Measurements from ENCODE around the gene ARAP1. TPM values are rescaled to one million over a fixed set of nuclear protein-coding genes. Genes with fewer than 3 reads are reported as not detected.

The ARAP1 gene
- total and polyA plus RNA-seq, 2 donors (not counting 1 experiment from before 2014, with no cell fraction given), result 41.8 to 113 TPM

DNA sequence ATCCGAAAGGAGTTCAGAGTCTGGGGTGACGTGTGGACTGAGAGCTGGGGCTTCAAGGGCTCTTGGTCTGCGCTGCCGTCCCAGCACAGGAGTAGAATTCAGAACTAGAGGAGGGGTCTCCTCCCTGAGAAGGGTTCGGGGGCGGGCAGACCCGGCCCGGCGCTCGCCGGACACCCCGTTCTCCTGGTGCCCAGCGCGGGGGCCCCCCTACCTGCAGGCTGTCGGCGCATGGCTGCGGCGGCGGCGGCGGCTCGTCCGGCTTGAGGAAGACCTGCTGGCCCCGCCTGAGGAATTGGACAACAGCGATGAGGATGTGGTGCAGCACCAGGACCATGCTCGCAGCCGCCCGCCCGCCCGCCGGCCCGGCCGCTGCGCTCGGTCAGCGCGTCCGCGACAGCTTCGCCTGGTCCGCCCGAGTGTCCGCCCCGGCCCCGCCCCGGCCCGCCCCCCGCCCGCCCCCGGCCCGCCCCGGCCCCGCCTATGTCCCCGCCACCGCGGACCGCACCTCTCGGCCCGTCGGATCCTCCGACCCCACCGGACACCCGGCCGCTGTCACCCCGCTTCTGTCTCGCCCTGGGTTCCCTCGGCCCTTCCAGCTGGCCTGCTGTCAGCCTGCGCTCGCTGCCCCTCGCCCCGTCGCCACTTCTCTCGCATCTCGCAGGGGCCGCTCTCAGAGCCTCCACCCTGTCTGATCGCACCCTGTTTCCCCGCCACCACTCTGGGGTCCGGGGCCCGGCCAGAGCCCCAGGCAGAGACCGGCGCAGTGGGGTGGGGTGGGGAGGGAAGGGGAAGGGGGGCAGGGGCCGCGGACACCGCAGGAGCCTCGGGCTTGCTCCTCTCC is 109.9 kb downstream of the ARAP1 start:
- Histone ChIP-seq H3K27me3 (ENCODE audit: control insufficient read depth, insufficient read depth, low read length) (peaks cover 17% of the 10 kb centered on the region), H3K27ac (ENCODE audit: insufficient read depth, low read length) (no peak overlapping the region), H4K20me1 (ENCODE audit: control insufficient read depth, extremely low read depth, insufficient read depth, low read length) (no peaks in the 10 kb centered on the region)

DNA sequence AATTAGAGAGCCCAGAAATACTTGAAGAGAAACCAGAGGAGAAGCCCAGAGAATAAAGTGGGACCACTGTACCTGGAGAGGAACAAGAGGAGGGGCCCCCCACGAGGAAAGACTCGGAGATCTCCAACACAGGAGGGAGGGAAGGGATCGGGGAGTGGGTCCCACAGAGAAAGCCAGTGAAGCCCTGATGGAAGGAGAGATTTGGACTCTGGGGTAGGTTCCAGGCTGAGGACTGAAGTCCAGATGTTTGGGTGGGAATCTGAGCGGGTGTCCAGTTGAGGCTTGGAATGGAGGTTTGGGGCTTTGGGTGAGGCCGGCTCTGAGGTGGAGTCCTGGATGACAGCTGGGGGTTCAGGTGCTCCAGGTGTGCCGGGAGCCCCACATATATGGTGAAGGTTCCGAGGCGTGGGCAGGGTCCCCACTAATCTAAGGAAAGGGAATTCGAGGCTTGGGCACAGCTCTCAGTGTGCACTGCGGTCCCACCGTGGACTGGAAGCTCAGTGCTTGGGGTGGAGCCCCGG is 110.6 kb downstream of the ARAP1 start:
- Histone ChIP-seq H3K4me3 (replicated peaks in 1 of 4; ENCODE audit: control extremely low read depth in 1 of 4, insufficient read depth in 1 of 4, low read depth in 3 of 4, low read length in 4 of 4) (peak overlapping the region in 1 of 4 experiments; percentile 33), H3K79me2 (ENCODE audit: control insufficient read depth, insufficient read depth, low read length) (no peaks in the 10 kb centered on the region), H3K27me3 (ENCODE audit: control insufficient read depth, insufficient read depth, low read length) (peaks cover 19% of the 10 kb centered on the region), H3K4me1 (ENCODE audit: control insufficient read depth, extremely low read depth, insufficient read depth, low read length) (no peaks in the 10 kb centered on the region), H3K36me3 (ENCODE audit: control insufficient read depth, insufficient read depth, low read length) (no peaks in the 10 kb centered on the region), H3K9ac (ENCODE audit: insufficient read depth, low read length) (no peak overlapping the region), H3K9me3 (ENCODE audit: control insufficient read depth, insufficient read depth, low read depth, low read length) (no peaks in the 10 kb centered on the region), H3K4me2 (ENCODE audit: extremely low read depth, insufficient read depth, low read length) (no peak overlapping the region), H3K27ac (ENCODE audit: insufficient read depth, low read length) (no peak overlapping the region), H2AFZ (ENCODE audit: low read length) (no peak overlapping the region), H4K20me1 (ENCODE audit: control insufficient read depth, extremely low read depth, insufficient read depth, low read length) (no peaks in the 10 kb centered on the region)
- DNase-seq (ENCODE audit: low read depth in 2 of 2), result no peak
- TF ChIP-seq EZH2 (IDR thresholded peaks at IDR 0.05; ENCODE audit: low read length, missing control alignments), result peak; percentile 46
- TF ChIP-seq, protein P1, sequence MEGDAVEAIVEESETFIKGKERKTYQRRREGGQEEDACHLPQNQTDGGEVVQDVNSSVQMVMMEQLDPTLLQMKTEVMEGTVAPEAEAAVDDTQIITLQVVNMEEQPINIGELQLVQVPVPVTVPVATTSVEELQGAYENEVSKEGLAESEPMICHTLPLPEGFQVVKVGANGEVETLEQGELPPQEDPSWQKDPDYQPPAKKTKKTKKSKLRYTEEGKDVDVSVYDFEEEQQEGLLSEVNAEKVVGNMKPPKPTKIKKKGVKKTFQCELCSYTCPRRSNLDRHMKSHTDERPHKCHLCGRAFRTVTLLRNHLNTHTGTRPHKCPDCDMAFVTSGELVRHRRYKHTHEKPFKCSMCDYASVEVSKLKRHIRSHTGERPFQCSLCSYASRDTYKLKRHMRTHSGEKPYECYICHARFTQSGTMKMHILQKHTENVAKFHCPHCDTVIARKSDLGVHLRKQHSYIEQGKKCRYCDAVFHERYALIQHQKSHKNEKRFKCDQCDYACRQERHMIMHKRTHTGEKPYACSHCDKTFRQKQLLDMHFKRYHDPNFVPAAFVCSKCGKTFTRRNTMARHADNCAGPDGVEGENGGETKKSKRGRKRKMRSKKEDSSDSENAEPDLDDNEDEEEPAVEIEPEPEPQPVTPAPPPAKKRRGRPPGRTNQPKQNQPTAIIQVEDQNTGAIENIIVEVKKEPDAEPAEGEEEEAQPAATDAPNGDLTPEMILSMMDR (conservative IDR thresholded peaks at IDR 0.05 in 1 of 2, IDR thresholded peaks at IDR 0.05 in 1 of 2; ENCODE audit: low read depth in 1 of 2, low read length in 2 of 2), result no peak

More for the DNA sequence above, 109.9 kb downstream of the ARAP1 start:
- no peak overlapping the region for H3K9ac ChIP-seq (ENCODE audit: insufficient read depth, low read length)
- no peaks in the 10 kb centered on the region for H3K79me2 ChIP-seq (ENCODE audit: control insufficient read depth, insufficient read depth, low read length)
- no peaks in the 10 kb centered on the region for H3K36me3 ChIP-seq (ENCODE audit: control insufficient read depth, insufficient read depth, low read length)
- DNase-seq (ENCODE audit: low read depth in 2 of 2), result peak; percentile 3 to 7
- no peak overlapping the region for H2AFZ ChIP-seq (ENCODE audit: low read length)
- H3K9me3 ChIP-seq (ENCODE audit: control insufficient read depth, insufficient read depth, low read depth, low read length), result no peaks in the 10 kb centered on the region
- peak overlapping the region in 1 of 4 experiments; percentile 39 for H3K4me3 ChIP-seq (replicated peaks in 1 of 4; ENCODE audit: control extremely low read depth in 1 of 4, insufficient read depth in 1 of 4, low read depth in 3 of 4, low read length in 4 of 4)
- H3K4me1 ChIP-seq (ENCODE audit: control insufficient read depth, extremely low read depth, insufficient read depth, low read length), result no peaks in the 10 kb centered on the region
- TF ChIP-seq, protein P1 (conservative IDR thresholded peaks at IDR 0.05 in 1 of 2, IDR thresholded peaks at IDR 0.05 in 1 of 2; ENCODE audit: low read depth in 1 of 2, low read length in 2 of 2), result no peak
- no peak for TF ChIP-seq EZH2 (IDR thresholded peaks at IDR 0.05; ENCODE audit: low read length, missing control alignments)
- peak overlapping the region; percentile 60 for H3K4me2 ChIP-seq (ENCODE audit: extremely low read depth, insufficient read depth, low read length)

DNA sequence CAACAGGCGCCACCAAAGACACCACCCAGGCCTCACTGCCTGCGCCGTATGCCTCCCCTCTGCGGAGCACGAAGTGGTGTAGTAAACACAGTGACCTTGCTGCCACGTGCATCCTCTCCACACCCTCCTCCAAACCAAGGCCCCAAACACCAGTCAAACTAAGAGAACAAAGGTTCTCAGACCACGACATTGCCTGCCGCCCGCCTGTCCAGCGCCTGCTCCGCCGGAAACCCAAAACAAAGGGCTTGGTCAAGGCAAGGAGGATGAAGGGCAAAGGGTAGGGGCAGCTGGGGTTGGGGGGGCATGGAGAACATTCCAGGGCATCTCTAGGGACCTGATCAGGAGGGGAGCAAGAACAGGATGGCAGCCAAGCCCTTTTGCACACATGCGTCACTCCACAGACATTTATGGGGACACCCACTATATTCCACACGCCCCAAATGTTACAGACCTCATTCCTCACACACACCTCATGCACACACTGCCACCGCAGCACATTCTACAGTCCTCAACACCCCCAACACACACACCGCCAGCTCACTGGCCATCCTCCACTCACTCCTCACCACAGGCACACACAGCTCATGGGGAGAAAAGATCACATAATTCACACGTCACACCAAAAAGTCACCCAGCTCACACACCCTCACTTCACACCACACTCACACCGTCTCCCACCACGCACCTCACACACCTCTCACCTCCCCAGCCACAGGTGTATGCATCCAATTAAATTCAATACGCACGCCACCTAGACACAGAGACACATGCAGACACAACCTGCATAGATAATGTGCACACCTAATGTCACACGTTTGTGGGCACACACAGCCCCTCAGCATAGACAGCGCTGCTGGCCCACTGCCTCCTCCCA is 112.5 kb downstream of the ARAP1 start:
- Histone ChIP-seq H3K79me2 (ENCODE audit: control insufficient read depth, insufficient read depth, low read length) (no peaks in the 10 kb centered on the region), H3K27ac (ENCODE audit: insufficient read depth, low read length) (no peak overlapping the region), H3K9ac (ENCODE audit: insufficient read depth, low read length) (no peak overlapping the region), H3K9me3 (ENCODE audit: control insufficient read depth, insufficient read depth, low read depth, low read length) (no peaks in the 10 kb centered on the region), H3K4me1 (ENCODE audit: control insufficient read depth, extremely low read depth, insufficient read depth, low read length) (no peaks in the 10 kb centered on the region), H4K20me1 (ENCODE audit: control insufficient read depth, extremely low read depth, insufficient read depth, low read length) (no peaks in the 10 kb centered on the region), H3K4me2 (ENCODE audit: extremely low read depth, insufficient read depth, low read length) (no peak overlapping the region), H3K27me3 (ENCODE audit: control insufficient read depth, insufficient read depth, low read length) (peaks cover 24% of the 10 kb centered on the region), H3K4me3 (replicated peaks in 1 of 4; ENCODE audit: control extremely low read depth in 1 of 4, insufficient read depth in 1 of 4, low read depth in 3 of 4, low read length in 4 of 4) (no peak overlapping the region), H3K36me3 (ENCODE audit: control insufficient read depth, insufficient read depth, low read length) (no peaks in the 10 kb centered on the region), H2AFZ (ENCODE audit: low read length) (no peak overlapping the region)
- TF ChIP-seq, protein P1 (conservative IDR thresholded peaks at IDR 0.05 in 1 of 2, IDR thresholded peaks at IDR 0.05 in 1 of 2; ENCODE audit: low read depth in 1 of 2, low read length in 2 of 2), result no peak
- TF ChIP-seq EZH2 (IDR thresholded peaks at IDR 0.05; ENCODE audit: low read length, missing control alignments), result no peak
- DNase-seq (ENCODE audit: low read depth in 2 of 2), result no peak
